Gastrocnemius medialis (tissue), 4 donors: Measurements from ENCODE around the gene ROR1.
A peak's percentile ranks its signal among the peaks of the same experiment; 100 is the strongest.

Experiments used
- POLR2A ChIP-seq, 2 donors: fragments of 450-650 bp; IDR thresholded peaks; one replicate each; pipeline ENCODE4 v1.6.1; 2017; ENCODE audit warnings: antibody characterized with exemption in 2 of 2, mild to moderate bottlenecking in 2 of 2, moderate library complexity in 2 of 2
- TF ChIP-seq, protein P1 (sequence below), 5 experiments: fragments of 450-650 bp in 3 of 5; fragments of 200-600 bp in 2 of 5; sonication (generic) in 2 of 5; IDR thresholded peaks in 4 of 5; conservative IDR thresholded peaks in 1 of 5; 1 replicate in 4 of 5; 2 replicates in 1 of 5; pipeline ENCODE4 v1.5.1; 2016 to 2019; ENCODE audit warnings: antibody characterized with exemption in 5 of 5, mild to moderate bottlenecking in 3 of 5, moderate library complexity in 3 of 5

DNA sequence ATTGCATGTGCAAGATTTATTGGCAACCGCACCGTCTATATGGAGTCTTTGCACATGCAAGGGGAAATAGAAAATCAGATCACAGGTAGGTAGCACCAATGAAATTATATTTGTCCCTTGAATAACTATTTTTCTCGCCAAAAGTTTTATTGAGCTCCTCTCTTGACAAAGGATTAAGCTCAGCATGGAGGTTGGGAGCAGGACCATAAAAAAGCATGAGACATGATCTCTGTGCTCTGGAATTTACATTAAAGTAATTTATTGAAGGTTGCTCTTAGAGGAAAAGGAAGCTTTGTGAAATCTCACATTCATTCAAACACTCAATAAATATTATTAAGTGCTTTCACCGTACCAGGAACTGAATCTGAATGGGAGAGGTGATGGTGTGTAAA is 363.6 kb downstream of the ROR1 start:
- TF ChIP-seq, protein P1, sequence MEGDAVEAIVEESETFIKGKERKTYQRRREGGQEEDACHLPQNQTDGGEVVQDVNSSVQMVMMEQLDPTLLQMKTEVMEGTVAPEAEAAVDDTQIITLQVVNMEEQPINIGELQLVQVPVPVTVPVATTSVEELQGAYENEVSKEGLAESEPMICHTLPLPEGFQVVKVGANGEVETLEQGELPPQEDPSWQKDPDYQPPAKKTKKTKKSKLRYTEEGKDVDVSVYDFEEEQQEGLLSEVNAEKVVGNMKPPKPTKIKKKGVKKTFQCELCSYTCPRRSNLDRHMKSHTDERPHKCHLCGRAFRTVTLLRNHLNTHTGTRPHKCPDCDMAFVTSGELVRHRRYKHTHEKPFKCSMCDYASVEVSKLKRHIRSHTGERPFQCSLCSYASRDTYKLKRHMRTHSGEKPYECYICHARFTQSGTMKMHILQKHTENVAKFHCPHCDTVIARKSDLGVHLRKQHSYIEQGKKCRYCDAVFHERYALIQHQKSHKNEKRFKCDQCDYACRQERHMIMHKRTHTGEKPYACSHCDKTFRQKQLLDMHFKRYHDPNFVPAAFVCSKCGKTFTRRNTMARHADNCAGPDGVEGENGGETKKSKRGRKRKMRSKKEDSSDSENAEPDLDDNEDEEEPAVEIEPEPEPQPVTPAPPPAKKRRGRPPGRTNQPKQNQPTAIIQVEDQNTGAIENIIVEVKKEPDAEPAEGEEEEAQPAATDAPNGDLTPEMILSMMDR (IDR thresholded peaks at IDR 0.05 in 4 of 5, conservative IDR thresholded peaks at IDR 0.05 in 1 of 5) = peak in 1 of 5 experiments; percentile 2
- no peak for TF ChIP-seq POLR2A (IDR thresholded peaks at IDR 0.05)
